GM12891 (cell line): ENCODE data around the gene YIPF7.

ENCODE experiments used
- DNase-seq: peaks from one replicate; pipeline ENCODE4 v3.0.0; 2011; ENCODE audit warnings: low spot score; ENCODE audit not compliant: insufficient read length
- FAIRE-seq: peaks from 2 replicates; lab custom pipeline; 2011; peaks lifted over from hg19 to GRCh38; lab: Jason Lieb, UNC
- PAX5 ChIP-seq: IDR thresholded peaks from 2 replicates; pipeline ENCODE4 v1.6.1; 2011; ENCODE audit warnings: low read length, moderate library complexity, mild to moderate bottlenecking; ENCODE audit not compliant: insufficient read depth, severe bottlenecking
- POLR2A ChIP-seq: IDR thresholded peaks from 2 replicates; pipeline ENCODE4 v1.6.1; 2011; ENCODE audit warnings: low read depth, low read length, control low read depth
- POLR2AphosphoS5 ChIP-seq: IDR thresholded peaks from 2 replicates; pipeline ENCODE4 v1.6.1; 2011; ENCODE audit warnings: low read depth, low read length, control low read depth
- POU2F2 ChIP-seq: IDR thresholded peaks from 2 replicates; pipeline ENCODE4 v1.6.1; 2011; ENCODE audit warnings: low read depth, mild to moderate bottlenecking, control low read depth, low read length, moderate library complexity
- SPI1 ChIP-seq: IDR thresholded peaks from 2 replicates; pipeline ENCODE4 v1.6.1; 2011; ENCODE audit warnings: low read depth, low read length, control low read depth
- TAF1 ChIP-seq: IDR thresholded peaks from 2 replicates; pipeline ENCODE4 v1.6.1; 2011; ENCODE audit warnings: low read depth, low read length, control low read depth

The YIPF7 gene

DNA sequence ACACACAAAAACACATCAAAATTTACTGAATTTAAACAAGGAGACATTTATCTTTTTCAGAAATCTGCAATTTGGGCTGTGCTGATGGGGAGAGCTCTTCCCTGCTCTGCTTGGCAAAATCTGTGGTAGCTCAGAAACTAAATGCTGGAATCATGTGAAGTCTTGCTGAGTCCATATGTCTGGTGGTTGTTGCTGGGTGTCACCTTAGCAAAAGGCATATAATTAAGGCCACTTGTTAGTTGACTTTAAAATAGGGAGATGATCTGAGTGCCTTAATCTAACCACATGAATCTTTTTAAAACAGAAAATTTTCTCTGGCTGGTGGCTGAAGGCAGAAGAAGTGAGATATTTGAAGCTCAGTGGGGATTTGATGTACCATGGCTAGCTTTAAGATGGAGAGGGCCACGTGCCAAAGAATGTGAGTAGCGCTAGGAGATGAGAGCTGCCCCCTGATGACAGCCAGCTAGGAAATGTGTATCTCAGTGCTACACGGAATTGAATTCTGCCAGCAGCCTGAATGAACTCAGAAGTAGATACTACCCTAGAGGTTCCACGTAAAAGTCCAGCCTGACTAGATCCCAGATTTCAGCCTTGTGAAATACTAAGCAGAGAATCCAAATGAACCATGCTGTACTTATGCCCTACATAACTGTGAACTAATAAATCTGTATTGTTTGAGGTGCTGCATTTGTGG, 19.2 kb upstream of the YIPF7 start:
- DNase-seq (no peak), FAIRE-seq (no peak)
- no peak for TF ChIP-seq TAF1
- TF ChIP-seq POLR2A, result no peak
- no peak for TF ChIP-seq SPI1
- TF ChIP-seq POLR2AphosphoS5, result no peak
- no peak for TF ChIP-seq PAX5
- TF ChIP-seq POU2F2, result no peak

DNA sequence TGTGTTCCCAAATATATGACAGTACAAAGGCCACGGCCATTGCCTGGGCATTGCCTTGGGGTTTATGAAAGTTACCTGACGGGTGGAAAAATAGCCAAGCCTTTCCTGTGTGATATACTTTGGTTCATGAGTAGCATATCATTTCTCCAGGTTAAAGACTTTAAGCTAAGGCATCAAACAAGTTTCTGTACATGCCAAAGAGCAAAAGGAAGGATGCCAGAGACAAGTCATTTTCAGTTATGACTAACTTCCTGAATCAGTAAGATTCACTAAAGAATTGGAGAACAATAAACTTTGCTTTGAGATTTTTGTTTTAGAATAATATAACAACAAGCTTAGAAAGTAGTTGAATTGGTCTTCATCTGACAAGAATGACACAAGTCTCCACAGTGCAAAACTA, 17.1 kb upstream of the YIPF7 start:
- FAIRE-seq (no peak), DNase-seq (no peak)
- TF ChIP-seq POLR2A (no peak), POU2F2 (no peak), SPI1 (no peak), TAF1 (no peak), POLR2AphosphoS5 (no peak), PAX5 (no peak)

DNA sequence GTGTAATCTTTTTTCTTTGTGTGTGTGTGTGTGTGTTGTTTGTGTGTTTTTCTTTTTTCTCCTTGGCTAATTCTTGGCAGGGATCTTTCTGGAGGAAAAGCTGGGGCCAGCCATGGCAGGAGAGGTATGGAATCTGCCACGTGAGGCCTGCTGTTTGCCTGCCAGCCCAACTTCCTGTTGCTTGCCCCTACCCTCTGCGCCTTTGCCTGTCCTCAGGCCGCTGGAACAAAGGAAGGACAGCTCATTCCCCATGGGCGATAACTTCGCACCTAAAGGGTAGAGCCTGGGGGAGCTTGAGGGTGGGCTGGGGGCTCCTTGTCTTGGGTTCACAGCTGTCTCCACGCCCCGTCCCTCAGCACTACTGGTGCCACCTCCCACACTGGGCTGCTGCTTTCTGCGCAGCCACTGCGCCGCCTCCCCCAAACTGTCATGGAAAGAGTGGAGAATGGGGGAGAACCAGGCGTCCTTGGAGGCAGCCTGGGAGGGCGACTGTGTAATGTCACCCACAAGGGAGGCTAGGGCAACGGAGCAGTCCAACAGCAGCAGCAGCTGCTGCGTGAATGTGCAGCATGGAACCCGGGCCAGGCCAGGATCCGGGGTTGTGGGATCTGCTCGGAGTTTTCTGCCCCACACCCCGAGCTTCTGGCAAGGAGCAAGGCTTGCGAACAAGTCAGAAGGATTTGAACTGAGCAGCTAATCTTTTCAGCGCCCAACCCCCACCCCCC, 12.3 kb upstream of the YIPF7 start:
- no peak for DNase-seq
- no peak for FAIRE-seq
- no peak for TF ChIP-seq TAF1
- no peak for TF ChIP-seq POLR2A
- no peak for TF ChIP-seq SPI1
- TF ChIP-seq POLR2AphosphoS5, result no peak
- TF ChIP-seq PAX5, result no peak
- no peak for TF ChIP-seq POU2F2

DNA sequence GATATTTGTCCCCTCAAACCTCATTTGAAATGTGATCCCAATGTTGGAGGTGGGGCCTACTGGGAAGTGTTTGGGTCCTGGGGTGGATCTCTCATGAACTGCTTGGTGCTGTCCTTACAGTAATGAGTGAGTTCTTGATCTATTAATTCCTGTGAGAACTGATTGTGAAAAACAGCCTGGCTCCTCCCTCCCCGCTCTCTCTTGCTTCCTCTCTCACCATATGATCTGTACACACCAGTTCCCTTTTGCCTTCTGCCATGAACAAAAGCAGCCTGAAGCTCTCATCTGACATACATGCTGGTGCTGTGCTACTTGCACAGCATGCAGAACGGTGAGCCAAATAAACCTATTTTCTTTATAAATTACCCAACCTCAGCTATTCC, 11.2 kb upstream of the YIPF7 start:
- no peak for TF ChIP-seq POLR2A
- peak; percentile 44; the same call in 1 of the 2 replicates for TF ChIP-seq SPI1
- no peak for FAIRE-seq
- DNase-seq, result no peak

DNA sequence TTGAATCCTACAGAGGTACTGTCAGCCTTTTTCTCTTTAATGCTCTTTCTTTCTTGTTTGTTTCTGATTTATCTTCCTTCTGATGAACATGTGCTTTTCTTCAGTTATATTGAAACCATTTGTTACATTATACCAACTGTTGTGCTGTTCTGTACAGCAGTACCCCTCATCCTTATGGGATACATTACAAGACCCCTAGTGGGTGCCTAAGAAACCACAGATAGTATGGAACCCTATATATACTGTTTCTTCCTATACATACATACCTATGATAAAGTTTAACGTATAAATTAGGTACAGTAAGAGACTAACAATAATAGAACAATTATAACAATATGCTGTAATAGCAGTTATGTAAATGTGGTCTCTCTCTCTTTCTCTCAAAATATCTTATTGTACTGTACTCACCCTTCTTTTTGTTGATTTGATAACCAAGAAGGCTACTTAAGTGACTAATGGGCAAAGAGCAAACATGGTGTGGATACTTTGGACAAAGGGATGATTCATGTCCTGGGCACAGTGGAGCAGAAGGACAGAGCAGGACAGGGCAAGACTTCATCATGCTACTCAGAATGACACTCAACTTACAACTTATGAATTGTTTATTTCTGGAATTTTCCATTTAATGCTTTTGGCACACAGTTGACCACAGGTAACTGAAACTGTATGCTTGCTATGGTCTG, 10.7 kb upstream of the YIPF7 start:
- no peak for TF ChIP-seq POU2F2
- FAIRE-seq, result no peak
- DNase-seq, result no peak

DNA sequence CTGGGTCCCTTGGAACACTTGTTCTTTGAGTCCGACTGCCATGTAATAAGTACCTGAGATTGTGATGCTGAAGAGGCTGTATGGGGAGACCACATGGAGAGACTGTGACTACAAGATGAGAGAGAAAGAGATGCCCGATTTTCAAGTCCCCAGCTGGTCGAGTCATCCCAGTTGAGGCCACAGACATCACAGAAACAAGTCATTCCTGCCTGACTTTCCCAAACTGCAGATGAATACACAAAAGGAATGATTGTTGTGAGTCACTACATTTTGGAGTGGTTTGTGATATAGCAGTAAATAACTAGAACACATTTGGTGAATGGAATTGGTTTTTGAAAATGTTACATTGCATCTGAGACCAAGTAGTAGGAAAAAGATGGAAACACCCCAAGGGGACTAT, 9.0 kb upstream of the YIPF7 start:
- FAIRE-seq, result no peak
- no peak for DNase-seq
- TF ChIP-seq PAX5 (no peak), POLR2AphosphoS5 (no peak), POU2F2 (no peak), POLR2A (no peak), SPI1 (no peak), TAF1 (no peak)

DNA sequence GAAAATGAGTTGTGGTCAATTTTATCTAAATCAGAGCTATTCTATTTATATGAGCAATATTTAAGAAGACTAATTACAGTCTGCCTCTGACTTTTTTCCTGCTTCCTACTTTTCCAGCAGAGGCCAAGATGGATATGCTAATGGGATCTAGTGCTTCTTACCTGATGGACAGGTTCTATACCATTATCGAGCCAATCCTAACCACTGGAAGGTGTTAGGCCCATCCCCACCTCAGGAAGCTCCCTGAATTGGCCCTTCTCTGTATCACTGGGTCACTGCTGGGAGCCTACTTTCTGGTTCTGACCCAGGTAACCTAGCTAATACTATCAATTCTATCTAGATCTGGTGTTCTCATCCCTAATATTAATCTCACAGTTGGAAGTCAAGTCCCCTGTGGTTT, 577 bp upstream of the YIPF7 start:
- DNase-seq (no peak), FAIRE-seq (no peak)
- no peak for TF ChIP-seq POLR2AphosphoS5

DNA sequence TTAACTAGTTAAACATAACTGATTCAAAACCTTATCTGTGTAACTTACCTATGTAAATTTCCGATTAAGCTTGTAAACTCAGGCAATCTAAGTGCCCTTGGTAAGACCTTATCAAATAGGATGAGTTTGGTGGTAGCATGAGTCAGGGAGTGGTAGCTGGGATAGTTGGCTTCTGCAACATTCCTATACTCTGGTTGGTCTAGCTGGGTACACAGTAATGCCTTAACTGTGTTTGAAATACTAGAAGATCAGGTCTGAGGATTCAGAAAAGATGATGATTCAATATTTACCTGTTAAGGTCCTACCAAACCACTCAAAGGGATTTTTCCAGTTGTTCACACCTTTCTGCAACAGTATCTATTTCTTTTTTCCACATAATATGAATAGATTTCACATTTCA, 5.3 kb downstream of the YIPF7 start:
- TF ChIP-seq POLR2A (no peak), POU2F2 (no peak), SPI1 (no peak), TAF1 (no peak), POLR2AphosphoS5 (no peak), PAX5 (no peak)
- FAIRE-seq (no peak), DNase-seq (no peak)

DNA sequence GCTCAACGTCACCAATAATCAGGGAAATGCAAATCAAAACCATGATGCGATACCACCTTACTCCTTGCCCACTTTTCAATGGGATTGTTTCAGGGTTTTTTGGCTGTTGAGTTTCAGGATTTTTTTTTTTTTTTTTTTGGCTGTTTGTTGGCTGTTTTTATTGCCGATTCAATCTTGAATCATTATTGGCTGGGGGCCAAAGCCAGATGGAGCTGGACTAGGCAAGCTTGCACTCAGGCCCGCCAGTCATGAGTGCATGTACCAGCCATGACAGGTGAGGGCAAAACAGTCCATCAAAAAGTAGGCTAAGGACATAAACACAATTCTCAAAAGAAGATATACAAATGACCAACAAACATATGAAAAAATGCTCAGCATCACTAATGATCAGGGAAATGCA, 13.3 kb downstream of the YIPF7 start:
- TF ChIP-seq POLR2A (no peak), SPI1 (no peak), POU2F2 (no peak), TAF1 (no peak), POLR2AphosphoS5 (no peak), PAX5 (no peak)
- DNase-seq (no peak), FAIRE-seq (no peak)

DNA sequence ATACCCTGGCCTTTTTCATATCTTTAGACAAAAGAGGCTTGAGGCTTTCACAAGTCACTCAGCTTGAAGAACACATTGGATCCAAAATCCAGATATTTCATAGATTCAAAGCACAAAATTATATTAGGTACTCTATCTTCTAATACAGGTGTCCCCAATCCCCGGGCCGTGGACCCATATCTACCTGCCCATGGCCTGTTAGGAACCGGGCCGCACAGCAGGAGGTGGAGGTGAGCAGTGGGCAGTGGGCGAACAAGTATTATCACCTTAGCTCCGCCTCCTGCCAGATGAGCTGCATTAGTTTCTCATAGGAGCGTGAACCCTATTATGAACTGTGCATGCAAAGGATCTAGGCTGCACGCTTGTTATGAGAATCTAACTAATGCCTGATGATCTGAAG, 18.7 kb downstream of the YIPF7 start:
- TF ChIP-seq POU2F2 (no peak), SPI1 (no peak), POLR2A (no peak), TAF1 (no peak), PAX5 (no peak), POLR2AphosphoS5 (no peak)
- DNase-seq (no peak), FAIRE-seq (no peak)
